Dermis microvascular lymphatic vessel endothelial cell (primary cell): ENCODE data around the gene TEX2. TPM values are rescaled to one million over a fixed set of nuclear protein-coding genes. Genes with fewer than 3 reads are reported as not detected.
"Not testable (repeated sequence)": the region's sequence is repeated elsewhere in the genome, so short reads cannot be mapped to it uniquely, and the experiment has no call there.

Source experiments
- DNase-seq, 2 donors: peaks; one replicate each; pipeline versions ENCODE4 v3.0.0 to v3.0.0-alpha.2; 2010; ENCODE audit warnings: low read depth in 2 of 2
- total RNA-seq: library from RNA; depleted of rRNA; stranded (reverse); fragments of >200 nt; gene quantifications from 2 replicates; pipeline ENCODE4 v1.2.1, GENCODE V29; 2014

The TEX2 gene
- total RNA-seq, 1 donor from 2014 or later = 20.2 TPM

- DNase-seq = no peak
Observed at GRCh38 chr17:64240261-64240740, 22.8 kb downstream of the TEX2 start.

- not testable (repeated sequence) for DNase-seq
Observed at GRCh38 chr17:64238449-64238848, 24.6 kb downstream of the TEX2 start.

- DNase-seq = no peak
Observed at GRCh38 chr17:64236827-64237403, 26.1 kb downstream of the TEX2 start.

DNA sequence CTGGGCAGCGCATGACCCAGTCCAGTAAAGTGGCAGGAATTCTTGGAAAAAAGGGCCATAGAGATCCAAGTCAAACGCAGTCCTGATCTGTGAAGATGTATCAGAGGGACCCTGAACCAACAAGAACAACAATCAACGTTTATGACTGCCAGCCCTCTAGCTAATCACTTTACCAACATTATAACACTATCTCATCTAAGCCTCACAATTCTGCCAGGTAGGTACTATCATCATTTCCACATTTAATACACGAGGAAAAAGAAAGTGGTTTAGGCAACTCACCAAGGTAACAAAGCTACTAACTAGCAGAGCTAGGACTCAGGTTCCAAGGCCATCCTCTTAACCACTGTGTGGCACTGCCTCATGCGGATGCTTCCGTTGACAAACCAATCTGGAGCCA lies 28.1 kb downstream of the TEX2 start:
- no peak for DNase-seq

DNA sequence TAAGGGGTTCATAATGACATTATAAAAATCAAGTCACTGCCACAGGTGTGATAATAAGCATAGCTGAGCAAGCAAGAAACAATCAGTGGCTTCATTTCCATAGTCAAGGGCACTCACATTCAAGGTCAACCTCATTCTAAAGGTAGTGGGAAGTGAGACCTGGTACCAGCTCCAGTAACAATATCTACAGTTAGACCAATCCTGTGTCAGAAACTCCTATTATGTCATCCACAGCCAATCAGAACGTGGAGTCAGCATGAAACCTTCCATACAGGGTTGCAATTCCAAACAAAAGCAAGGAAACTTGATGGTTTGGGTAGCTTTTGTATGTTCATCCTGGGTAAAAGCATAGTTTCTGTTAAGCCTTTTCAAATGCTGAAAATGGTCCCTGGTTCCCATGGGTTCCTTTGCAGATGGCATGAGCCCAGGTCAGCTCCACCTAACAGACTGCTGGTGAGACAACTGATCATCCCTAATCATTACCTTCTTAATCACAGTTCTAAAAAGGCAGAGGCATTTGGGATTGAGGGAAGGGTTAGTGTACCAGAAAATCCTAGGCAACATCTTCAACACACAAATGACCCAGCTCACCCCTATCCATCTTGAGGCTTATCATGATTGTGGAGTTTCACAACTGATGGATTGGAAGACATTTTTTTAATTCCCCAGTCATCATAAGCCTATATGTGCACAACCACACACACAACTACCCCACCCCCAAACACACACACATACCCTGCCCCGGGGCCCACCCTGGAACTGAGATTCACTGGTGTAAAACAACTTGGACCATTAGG lies 30.4 kb downstream of the TEX2 start:
- no peak for DNase-seq

DNA sequence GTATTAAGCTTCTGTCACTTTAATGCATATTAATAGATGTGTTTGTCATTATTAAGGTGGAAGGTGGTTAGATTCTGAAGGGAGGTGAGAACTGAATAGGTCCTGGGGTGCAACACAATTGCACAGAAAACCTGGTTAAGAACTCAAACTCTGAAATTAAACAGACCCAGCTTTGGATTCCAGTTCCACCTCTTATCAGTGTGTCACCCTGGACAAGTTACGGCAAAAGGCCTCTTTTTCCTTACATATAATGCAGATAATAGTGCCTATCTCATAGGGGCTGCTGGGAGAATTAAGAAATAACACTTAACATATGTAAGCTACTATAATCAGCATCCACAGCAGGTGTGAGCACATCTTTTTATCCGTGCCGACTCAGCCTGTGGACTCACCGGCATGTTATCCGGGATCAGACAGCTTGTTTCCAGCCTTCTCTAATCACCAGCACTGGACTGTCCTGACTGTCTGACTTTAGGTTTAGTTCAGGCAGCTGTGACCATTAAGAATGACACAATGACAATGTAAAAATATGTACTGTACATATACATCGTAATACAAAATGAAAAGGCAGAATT lies 31.4 kb downstream of the TEX2 start:
- DNase-seq = no peak

- DNase-seq = peak in 1 of 2 donors; percentile 52
Observed at GRCh38 chr17:64230791-64231408, 32.2 kb downstream of the TEX2 start.

- DNase-seq = no peak
Observed at GRCh38 chr17:64229815-64230728, 33.0 kb downstream of the TEX2 start.

- no peak for DNase-seq
Observed at GRCh38 chr17:64226132-64226531, 36.9 kb downstream of the TEX2 start.

- DNase-seq = no peak
Observed at GRCh38 chr17:64225410-64225809, 37.6 kb downstream of the TEX2 start.

DNA sequence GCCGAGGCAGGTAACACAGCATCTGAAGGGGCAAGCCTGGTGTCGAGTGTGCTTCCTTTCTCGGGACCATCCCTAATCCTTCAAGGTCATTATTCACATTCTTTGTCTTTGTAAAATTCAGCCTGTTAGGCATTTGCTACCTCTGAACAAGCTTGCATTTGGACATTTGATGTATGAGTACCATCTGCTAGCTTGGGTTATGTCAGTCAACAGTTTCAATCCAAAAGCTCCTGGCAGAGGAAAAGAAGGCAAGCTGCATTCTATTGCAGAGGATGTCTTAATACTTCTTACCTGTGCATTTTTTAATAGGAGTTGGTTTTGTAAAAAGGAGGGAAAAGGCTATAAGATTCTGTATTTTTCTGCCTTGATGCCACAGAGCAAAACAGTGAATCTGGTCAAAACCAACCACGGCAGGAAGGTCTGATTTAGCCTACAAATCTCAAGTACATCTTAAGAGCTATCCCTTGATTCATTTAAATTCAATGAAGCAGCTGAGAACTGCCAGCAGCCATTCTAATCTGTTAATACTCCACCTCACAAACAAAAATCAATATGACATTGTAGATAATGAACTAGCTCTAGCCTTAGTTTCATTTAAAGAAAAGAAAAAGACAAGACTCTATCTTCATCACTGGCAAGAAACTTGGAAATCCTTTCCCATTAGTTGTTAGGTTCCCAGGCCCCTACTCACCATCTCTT lies 39.0 kb downstream of the TEX2 start:
- DNase-seq = no peak

GRCh38 chr17:64223283-64223682 lies 39.8 kb downstream of the TEX2 start:
- no peak for DNase-seq

- DNase-seq = no peak
Observed at GRCh38 chr17:64221679-64222078, 41.4 kb downstream of the TEX2 start.

DNA sequence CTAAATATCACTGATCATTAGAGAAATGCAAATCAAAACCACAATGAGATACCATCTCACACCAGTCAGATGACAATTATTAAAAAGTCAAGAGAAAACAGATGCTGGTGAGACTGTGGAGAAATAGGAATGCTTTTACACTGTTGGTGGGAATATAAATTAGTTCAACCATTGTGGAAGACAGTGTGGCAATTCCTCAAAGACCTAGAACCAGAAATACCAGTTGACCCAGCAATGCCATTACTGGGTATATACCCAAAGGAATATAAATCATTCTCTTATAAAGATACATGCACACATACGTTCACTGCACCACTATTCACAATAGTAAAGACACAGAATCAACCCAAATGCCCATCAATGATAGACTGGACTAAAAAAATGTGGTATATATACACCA lies 42.5 kb downstream of the TEX2 start:
- not testable (repeated sequence) for DNase-seq

DNA sequence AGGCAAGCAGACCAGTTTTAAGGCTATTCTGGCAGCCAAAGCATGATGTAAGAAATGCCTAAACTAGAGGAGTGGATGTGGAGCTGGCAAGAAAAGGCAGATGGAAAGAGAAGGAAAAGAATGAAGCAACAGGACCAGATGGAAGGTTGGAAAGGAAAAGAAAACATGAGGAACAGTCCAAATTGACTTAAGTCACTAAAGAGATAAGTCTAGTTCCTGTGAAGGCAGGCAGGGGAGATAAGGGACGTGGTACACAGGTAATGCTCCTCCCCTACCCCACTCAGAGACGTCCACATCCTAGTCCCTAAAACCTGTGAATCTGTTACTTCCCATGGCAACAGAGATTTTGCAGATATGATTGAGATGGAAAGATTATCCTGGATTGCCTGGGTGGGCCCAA lies 43.5 kb downstream of the TEX2 start:
- DNase-seq = no peak

- DNase-seq = no peak
Observed at GRCh38 chr17:64218066-64218465, 45.0 kb downstream of the TEX2 start.

DNA sequence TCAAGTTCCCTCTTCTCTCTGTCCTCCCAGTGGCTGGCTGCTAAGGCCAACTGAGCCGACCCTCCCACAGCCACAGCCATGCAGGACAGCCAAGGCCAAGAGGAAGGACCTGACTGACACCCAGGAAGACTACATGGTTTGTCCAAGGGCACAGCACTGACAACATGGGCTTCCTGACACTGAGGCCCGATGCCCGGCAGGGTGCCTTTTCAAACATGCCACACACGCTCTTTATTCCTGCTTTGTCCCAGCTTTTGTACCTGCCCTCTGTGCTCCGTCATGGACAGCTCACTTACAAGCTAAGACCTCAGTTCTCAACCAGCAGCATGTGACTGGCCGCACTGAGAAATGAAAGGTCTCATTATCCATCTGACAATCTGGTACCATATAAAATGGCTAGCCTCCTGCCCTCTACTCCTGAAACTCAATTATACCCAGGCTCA lies 45.8 kb downstream of the TEX2 start:
- no peak for DNase-seq

DNA sequence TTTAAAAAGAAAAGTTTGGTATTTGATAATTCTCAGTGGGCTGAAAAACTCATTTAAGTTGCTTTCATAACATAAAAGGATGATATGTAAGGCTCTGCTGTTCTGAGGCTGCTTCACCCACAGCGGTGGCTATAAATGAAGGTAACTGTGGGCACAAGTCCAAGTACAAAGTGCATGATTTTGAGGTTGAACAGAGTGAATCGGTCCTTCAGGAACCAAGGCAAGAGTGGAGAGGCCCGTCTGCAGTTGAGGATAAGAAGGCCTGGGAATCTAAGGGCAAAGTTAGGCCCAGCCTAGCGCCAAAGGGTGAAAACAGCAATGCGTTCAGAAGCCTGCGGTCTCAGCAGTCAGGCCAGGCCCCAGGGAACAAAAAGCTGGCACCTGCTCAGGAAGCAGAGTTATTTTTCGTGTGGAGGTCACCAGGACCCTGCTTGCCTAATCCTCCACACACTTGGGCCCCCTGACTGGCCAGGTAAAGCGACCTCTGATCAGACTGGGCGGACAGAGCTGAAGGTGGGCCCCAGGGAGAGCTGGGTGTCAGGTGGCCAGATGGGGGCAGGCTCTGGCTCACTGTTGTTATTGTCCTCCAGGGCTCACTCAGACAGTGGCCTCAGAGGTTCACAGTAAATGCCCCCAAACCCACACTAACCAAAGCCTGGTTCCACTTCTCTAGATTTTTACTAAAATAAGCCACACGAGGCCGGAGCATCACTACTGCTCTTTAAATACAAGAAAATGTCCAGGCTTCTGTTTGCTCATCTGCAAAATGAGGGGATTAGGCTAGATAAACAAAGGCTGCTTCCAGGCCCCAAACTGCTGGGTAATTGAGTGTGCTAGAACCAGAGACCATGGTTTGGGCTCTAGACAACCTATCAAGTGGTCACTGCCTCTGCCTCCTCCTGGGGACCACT lies 46.5 kb downstream of the TEX2 start:
- DNase-seq = peak; percentile 32 to 61

DNA sequence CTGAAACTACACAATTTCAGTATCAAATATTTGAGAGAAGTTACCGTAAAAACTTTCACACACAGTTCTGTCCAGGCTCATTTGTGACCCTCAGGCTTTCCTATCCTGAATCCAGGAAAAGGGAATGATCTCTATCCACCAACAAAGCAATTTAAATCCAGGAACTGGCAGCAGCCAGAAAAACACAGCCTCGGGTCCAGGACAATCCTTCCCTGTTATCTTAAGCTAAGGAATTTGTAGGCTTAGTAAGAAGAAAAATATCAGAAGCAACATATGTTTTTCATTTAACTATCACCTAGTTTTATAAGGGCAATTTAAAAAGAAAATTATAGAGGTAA lies 47.1 kb downstream of the TEX2 start:
- DNase-seq = peak; percentile 37 to 66

- no peak for DNase-seq
Observed at GRCh38 chr17:64214950-64215349, 48.1 kb downstream of the TEX2 start.
